Measurements from ENCODE around the gene TGFBR3. TPM values are rescaled to one million over a fixed set of nuclear protein-coding genes. Genes with fewer than 3 reads are reported as not detected.
A peak's percentile ranks its signal among the peaks of the same experiment; 100 is the strongest.

Gene TGFBR3
- total RNA-seq, 1 donor from 2014 or later, result 51.7 TPM

GRCh38 chr1:91883470-91883869 lies 2.5 kb downstream of the TGFBR3 start:
- peak; percentile 41 for TF ChIP-seq CTCF (IDR thresholded peaks at IDR 0.05)
- DNase-seq (no peak), ATAC-seq (no peak)
- Histone ChIP-seq H3K9me3 (no peaks in the 10 kb centered on the region), H3K4me3 (peak overlapping the region; percentile 86), H3K36me3 (no peaks in the 10 kb centered on the region), H3K27ac (no peak overlapping the region), H3K4me1 (peaks cover 43% of the 10 kb centered on the region), H3K27me3 (ENCODE audit: low read depth) (no peaks in the 10 kb centered on the region)
- intact Hi-C loops (cut with DNase I), result no loop called here

DNA sequence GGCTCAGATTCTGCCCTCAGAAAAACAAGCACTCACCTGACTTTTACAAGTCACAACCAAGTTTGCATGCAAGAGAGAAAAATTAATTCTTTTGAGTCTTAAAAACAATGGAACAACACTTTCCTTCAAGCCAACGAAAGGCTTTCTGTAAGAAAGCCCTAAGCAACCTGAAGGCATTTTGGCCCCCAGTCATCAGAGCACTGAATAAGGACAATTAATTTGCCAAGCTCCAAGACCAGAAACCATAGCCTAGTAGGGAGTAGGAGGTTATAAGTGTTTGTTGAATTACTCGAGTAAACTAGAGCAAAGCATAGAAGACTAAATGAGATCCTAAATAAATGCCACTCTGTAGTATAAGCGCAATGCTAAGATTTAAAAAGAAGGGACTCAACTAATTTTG lies 4.7 kb downstream of the TGFBR3 start:
- DNase-seq, result no peak
- peaks cover 43% of the 10 kb centered on the region for H3K4me1 ChIP-seq
- H3K27ac ChIP-seq, result no peak overlapping the region
- no peak for ATAC-seq
- H3K4me3 ChIP-seq, result no peak overlapping the region
- no peaks in the 10 kb centered on the region for H3K27me3 ChIP-seq (ENCODE audit: low read depth)
- H3K9me3 ChIP-seq, result no peaks in the 10 kb centered on the region
- no peak for TF ChIP-seq CTCF (IDR thresholded peaks at IDR 0.05)
- intact Hi-C loops (cut with DNase I), result no loop called here
- no peaks in the 10 kb centered on the region for H3K36me3 ChIP-seq

GRCh38 chr1:91879733-91880132 lies 6.2 kb downstream of the TGFBR3 start:
- no peaks in the 10 kb centered on the region for H3K27me3 ChIP-seq (ENCODE audit: low read depth)
- no peaks in the 10 kb centered on the region for H3K9me3 ChIP-seq
- no peaks in the 10 kb centered on the region for H3K36me3 ChIP-seq
- ATAC-seq (no peak), DNase-seq (no peak)
- intact Hi-C loops (cut with DNase I), result no loop called here
- no peak overlapping the region for H3K4me3 ChIP-seq
- peaks cover 44% of the 10 kb centered on the region for H3K4me1 ChIP-seq
- TF ChIP-seq CTCF (IDR thresholded peaks at IDR 0.05), result no peak
- H3K27ac ChIP-seq, result no peak overlapping the region

GRCh38 chr1:91877574-91878208 lies 8.3 kb downstream of the TGFBR3 start:
- DNase-seq, result no peak
- Histone ChIP-seq H3K4me1 (peaks cover 29% of the 10 kb centered on the region), H3K36me3 (no peaks in the 10 kb centered on the region), H3K27me3 (ENCODE audit: low read depth) (no peaks in the 10 kb centered on the region), H3K4me3 (no peak overlapping the region), H3K27ac (no peak overlapping the region), H3K9me3 (no peaks in the 10 kb centered on the region)
- intact Hi-C loops (cut with DNase I), result no loop called here
- ATAC-seq, result no peak
- no peak for TF ChIP-seq CTCF (IDR thresholded peaks at IDR 0.05)

DNA sequence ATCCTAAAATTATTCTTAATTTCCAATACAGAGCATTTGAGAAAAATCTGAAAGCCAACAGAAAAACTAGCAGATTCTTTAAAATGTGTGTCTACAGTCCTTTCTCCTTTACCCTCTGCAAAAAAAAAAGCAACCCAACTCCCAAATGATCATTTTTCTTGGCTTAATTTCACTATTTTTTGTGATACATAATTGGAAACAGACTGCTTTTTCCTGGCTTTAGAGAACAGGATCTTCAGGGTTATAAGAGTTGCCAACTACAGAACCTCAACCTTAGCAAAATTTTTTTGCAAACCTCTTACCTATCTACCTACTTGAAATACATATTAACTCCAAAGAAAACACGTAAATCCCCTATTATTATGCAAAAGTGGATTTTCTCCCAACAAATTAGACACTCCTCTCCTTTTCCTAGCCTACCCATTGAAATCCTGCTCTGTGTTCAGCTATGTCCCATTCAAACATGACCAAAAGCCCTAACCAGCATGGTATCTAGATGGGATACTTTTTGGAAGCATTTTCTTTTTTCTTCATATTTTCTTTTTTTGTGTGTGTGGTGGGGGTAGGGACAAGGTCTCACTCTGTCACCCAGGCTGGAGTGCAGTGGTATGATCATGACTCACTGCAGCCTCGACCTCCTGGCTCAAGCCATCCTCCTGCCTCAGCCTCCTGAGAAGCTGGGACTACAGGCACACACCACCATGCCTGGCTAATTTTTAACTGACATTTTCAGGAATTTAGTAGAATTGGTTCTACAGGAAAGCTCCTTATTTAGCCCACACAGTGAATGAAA lies 9.0 kb downstream of the TGFBR3 start:
- no peak overlapping the region for H3K27ac ChIP-seq
- DNase-seq (no peak), ATAC-seq (no peak)
- intact Hi-C loops (cut with DNase I), result no loop called here
- peaks cover 33% of the 10 kb centered on the region for H3K4me1 ChIP-seq
- no peak overlapping the region for H3K4me3 ChIP-seq
- no peaks in the 10 kb centered on the region for H3K27me3 ChIP-seq (ENCODE audit: low read depth)
- TF ChIP-seq CTCF (IDR thresholded peaks at IDR 0.05), result no peak
- H3K36me3 ChIP-seq, result no peaks in the 10 kb centered on the region
- no peaks in the 10 kb centered on the region for H3K9me3 ChIP-seq
